Stimulated activated CD4-positive, alpha-beta T cell treated with anti-CD3 and anti-CD28 coated beads, TNF-alpha, amount 100 ng/mL, for 24 hours (primary cell): Measurements from ENCODE around the gene CACNA1E.

Source experiments
- DNase-seq, 3 experiments: peaks; one replicate each; pipeline ENCODE4 v3.0.0-alpha.2; 2020; ENCODE audit warnings: low read depth in 3 of 3

CACNA1E gene

DNA sequence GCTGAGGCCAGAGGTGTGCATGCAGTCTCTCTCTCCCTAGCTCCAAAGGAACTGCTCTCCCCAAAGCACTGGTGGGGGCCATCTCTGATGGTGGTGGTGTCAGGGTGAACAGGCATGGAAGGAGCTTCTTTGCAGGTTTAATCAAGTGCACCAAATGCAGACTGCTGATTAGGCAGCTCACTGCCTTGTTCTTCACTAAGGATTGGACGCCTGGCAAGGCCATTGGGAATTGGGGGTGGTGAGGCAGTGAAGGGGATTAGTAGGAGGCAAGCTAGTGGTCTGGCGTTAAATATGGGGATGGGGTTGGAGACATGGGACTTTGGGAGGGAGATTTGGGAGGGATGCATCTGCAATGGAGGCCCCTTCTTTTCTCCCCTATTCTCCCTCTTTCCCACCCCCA is 1.5 kb downstream of the CACNA1E start:
- DNase-seq: no peak

- no peak for DNase-seq
Observed at GRCh38 chr1:181485287-181486097, 2.2 kb downstream of the CACNA1E start.

GRCh38 chr1:181486098-181486420 is 2.7 kb downstream of the CACNA1E start:
- DNase-seq: no peak

- DNase-seq: no peak
Observed at GRCh38 chr1:181488866-181489265, 5.5 kb downstream of the CACNA1E start.

GRCh38 chr1:181490276-181490675 is 7.0 kb downstream of the CACNA1E start:
- DNase-seq: no peak

GRCh38 chr1:181490740-181491712 is 7.7 kb downstream of the CACNA1E start:
- DNase-seq: no peak

DNA sequence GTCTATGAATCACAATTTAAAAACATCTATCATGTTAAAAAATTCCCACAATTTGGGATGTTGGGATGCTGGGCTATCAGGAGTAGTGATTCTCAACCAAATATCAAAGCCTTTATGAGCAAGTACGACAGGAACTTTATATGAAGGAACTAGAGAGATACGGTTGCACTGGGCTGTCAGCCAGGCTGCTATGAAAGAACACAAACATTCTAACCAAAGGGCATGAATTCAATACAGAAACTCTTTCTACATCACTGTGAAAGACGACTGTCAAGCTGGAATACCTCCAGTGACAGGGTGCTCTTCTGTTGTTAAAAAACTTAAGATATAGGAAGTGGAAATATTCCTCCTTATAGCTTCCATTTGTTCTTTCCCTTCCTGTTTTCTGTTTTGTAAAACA is 9.8 kb downstream of the CACNA1E start:
- no peak for DNase-seq

DNA sequence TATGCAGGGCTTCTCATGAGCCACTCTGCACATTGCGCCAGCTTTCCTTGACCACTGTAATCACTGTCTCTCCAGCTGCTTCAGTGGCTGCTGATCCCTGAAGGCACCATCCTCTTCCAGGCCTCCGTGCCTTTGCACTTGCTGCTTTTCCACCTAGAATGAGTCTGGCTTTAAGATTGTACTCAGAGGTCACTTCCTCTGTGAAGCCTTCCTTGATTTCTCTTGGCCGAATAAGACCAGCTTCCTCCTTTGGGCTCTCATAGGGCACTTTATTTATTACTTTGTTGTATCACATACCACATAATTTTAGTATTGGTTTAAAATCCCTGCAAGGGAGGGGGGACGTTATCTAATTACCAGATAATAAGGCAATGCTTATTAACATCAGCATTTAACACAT is 10.6 kb downstream of the CACNA1E start:
- no peak for DNase-seq

DNA sequence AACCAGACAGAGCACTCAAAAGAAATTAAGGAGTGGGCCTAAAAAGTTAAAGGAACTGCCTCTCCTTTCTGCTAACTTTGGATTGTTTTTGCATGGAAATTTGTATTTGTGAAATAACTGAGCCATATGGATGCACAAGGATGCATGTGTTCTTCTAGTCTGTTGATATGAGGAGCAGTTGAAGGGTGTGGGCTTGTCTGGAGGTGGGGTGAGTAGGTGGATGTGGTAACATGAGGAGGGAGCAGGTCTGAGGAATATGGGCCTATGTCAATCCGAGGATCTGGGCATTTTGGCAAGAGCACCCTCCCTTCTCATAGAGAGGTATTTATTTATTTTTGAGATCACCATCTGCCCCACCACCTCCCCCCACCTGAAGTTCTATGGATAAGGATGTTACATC is 13.4 kb downstream of the CACNA1E start:
- DNase-seq: no peak

GRCh38 chr1:181497870-181498269 is 14.6 kb downstream of the CACNA1E start:
- no peak for DNase-seq

DNA sequence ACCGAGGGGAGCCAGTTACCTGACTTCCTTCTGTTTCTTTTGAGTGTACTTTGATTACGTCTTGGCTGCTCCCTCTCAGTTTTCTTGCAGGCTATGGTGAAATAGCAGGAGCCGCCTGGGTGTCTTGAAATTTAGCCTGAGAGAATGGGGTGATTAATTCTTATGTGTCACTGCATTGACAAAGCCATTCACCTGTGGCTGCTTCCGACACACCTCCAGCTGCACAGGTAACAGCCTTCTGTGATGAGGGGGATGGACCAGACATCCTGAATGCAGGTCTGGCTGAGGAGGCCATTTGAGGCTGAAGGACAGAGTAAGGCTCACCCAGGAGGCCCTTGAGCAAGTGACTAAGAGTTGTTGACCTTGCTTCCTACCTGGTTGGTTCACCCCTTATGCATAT is 16.5 kb downstream of the CACNA1E start:
- DNase-seq: no peak

GRCh38 chr1:181500636-181501035 is 17.3 kb downstream of the CACNA1E start:
- DNase-seq: no peak

DNA sequence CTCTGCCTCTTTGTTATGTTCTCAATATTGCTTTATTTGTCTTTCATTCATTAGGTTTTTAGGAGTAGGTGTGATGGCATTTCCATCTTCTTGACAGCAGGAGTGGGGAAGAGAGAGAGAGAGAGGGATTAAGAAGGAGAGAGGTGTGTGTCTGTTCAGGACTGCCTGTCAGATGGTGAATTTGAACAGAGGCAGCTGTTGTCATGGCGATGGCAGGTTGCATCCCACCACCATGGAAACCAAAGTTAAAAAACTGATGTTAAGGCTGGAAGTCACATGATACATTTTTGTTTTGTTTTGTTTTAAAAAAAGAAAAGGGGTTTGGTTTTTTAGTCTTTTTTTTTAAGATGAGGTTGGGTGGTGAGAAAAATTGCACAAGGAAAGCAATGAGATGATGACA is 18.3 kb downstream of the CACNA1E start:
- no peak for DNase-seq

GRCh38 chr1:181503171-181503810 is 20.0 kb downstream of the CACNA1E start:
- no peak for DNase-seq

DNA sequence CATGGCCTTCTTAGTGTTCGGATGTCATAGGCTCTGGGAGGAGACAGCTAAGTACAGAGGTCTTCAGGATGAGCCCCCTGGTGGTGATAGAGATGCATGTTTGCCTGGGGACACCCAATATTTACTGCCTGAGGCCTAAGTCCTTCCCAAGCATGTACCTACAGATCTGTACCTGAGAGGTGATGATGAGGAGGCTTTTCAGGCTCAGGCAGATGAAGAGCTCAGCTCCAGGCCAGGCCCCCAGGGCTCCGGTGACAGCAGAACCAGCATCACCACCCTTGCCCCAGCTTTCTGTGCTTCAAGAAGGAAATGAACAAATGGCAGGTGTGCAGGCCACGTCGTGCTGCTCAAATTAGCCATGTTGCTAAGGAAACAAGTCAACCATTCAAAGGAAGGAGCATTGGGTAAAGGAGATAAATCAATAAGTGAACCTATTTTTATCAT is 21.1 kb downstream of the CACNA1E start:
- no peak for DNase-seq

DNA sequence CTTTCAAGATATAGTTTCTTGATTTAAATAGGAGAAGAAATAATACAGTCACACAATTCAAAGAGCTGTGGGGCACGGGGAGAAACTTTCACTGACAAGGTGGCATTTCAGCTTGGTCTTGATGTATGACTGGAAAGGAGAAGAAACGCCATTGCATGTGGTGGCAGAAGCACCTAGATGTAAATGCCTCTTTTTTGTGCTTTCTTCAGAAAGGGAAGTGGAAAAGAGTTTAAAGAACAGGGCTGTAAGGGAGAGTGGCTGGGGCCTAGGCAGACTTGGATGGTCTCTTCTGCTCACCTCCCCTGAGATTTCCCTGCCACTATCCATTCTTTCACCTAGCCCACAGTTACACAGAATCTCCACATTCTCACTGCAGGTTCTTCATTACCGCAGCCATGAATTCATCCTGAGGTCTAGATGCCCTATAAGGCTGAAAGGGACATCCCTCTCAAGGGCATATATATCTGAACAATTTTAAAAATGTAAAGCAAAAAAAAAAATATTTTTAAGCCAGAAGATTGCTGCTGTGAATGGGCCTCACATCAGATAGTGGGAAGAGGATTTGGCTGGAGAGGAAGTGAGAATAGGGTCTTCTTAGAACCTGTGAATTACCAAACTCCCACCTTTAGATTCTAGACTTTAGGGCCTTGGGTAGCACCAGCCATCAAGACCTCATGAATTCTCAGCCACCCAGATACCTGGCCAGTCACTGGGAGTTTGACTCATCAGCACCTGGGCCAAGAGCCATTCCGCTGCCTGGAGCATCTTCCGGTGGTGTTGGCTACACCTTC is 23.4 kb downstream of the CACNA1E start:
- no peak for DNase-seq

DNA sequence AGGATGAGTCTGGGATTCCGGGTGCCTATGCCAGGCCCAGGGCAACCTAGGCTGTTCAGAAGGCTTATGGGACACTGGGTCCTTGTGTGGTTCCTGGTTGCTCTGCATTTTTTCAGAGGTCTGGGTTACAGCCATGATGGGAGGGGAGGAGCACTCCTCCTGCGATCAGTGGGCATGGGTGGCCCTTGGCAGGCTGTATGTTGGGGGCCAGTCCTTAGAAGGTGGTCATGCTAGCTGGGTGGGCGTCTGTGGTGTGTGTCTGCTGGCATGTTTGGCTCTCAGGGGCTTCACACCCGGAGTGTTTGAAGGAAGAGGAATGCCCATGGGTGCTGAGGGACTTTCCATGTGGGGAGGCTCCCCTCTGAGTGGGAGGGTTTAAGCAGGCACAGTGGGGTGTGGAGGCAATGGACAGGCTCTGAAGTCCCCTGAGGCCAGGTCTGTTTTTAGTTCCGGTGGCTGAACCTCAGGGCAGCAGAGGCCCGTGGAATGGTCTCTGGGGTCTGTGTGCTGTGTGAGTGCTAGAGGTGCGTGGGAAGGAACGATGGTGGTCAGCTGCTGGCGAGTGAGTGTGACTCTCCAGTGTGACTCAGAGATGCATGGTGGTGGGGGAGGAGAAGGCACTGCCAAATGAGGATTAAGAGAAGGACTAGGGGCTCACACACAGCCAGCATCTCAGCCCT is 25.3 kb downstream of the CACNA1E start:
- no peak for DNase-seq

- no peak for DNase-seq
Observed at GRCh38 chr1:181513786-181514297, 30.5 kb downstream of the CACNA1E start.

DNA sequence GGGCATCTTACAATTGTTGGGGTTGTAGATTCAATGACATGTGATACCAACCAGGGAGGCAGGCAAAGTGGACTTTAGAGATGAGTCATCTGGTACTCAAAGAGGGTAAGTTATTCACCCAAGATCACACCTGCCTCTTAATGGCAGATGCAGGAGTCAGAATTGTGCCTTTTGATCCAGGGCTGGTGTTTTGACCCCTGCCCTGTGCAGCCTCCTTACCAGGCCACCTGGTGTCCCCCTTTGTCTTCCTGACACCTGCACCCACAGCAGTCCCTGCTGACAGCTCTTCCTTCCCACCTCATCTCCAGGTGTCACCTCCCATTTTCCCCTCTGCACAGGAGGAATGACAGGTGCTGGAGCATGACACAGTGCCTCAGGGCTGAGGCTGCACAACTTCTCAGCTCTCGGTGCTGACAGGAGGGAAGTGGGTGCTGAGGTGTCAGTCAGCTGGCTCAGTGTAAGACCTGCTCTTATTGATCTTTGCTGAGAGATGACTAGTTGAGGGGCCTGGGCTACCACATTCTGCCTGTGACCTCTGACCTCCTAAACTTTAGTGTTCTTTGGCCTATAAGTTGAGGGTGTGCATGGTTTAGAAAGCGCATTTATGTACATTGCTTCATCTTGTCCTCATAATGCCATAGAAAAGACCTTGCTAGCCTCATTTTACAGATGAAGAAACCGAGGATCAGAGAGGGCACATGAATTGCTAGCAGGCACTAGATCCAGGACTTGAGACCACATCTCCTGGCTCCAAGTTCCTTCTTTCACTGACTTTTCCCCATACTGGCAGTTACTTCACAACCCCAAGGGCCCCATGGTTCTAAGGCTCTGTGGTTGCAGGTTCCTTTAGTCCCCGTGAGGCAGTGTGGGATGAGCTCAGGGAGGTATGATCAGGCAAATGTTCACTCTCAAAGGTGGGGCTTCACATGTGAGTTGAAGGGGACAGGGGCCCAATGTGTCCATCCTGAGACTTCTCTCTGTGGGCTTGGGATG is 31.3 kb downstream of the CACNA1E start:
- DNase-seq: no peak

DNA sequence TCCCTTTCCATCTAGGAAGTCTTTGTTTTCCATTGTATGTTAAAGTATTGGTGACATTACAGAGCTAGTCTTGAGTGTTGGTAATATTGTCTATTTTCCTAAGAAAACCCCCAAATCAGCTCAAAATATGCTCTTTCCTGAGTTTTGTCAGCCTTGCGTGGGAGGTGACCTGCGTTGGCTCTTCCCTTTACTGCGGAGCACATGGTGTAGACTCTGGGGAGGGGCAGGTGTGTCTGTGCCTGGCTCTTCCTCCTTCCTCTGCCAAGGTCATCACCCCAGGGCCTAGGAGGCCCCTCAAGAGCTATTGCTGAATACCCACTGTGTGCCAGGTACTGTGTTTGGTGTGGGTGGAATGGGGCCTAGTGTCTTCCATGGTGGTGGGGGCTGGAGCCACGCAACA is 33.4 kb downstream of the CACNA1E start:
- no peak for DNase-seq
